ENCODE data around the gene SPATA17.

DNA sequence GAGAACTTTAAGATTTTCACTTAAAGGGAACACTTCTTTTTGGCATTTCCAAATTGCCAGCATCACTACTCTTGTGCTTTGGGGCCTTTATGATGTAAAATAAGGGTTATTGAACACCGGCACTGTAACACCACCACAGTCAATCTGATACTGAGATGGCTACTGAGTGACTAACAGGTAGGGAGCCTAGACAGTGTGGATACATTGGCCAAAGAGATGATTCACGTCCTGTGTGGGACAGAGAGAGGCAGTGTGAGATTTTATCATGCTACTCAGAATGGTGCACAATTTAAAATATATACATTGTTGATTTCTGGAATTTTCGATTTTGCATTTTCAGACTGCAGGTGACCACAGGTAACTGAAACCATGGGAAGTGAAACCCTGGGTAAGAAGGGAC lies 261.6 kb downstream of the SPATA17 start:
- TF ChIP-seq POLR2A (IDR thresholded peaks at IDR 0.05; ENCODE audit: low read depth, low read length) (no peak), POLR2AphosphoS5 (IDR thresholded peaks at IDR 0.05; ENCODE audit: low read depth, low read length) (no peak)

All from GM12892 (cell line).